GM12878 (cell line): ENCODE data around the gene LSM14A. TPM values are rescaled to one million over a fixed set of nuclear protein-coding genes. Genes with fewer than 3 reads are reported as not detected.
A peak's percentile ranks its signal among the peaks of the same experiment; 100 is the strongest.

ENCODE experiments used
- ATAC-seq: fragments of 200-7000 bp; cut with Tn5 transposase; 3 replicates; pipeline ENCODE4 v1.9.1; 2020; ENCODE audit warnings: mild to moderate bottlenecking, moderate library complexity
- BruUV-seq: library from RNA; stranded (reverse); fragments of 400-500 nt; replicated peaks from 2 replicates; lab custom pipeline; 2021; lab: Mats Ljungman, UMichigan
- CTCF ChIA-PET: fragments of 300-600 bp; sonication (Branson Sonifier 250); formaldehyde crosslinking; extraction: SDS; loops from one replicate; lab custom pipeline; 2021; ENCODE audit warnings: inconsistent platforms; lab: Yijun Ruan, JAX
- POLR2A ChIA-PET: fragments of 350-600 bp; formaldehyde crosslinking; extraction: SDS; loops from one replicate; lab custom pipeline; 2021; ENCODE audit warnings: inconsistent platforms; lab: Charles Lee
- RAD21 ChIA-PET: fragments of 300-600 bp; sonication (Branson Sonifier 250); formaldehyde crosslinking; loops from one replicate; lab custom pipeline; 2023; ENCODE audit warnings: antibody characterized with exemption; ENCODE audit not compliant: unreplicated experiment; lab: Charles Lee
- SMC1A ChIA-PET: fragments of 300-600 bp; sonication (Branson Sonifier 250); formaldehyde crosslinking; loops from one replicate; lab custom pipeline; 2023; ENCODE audit not compliant: unreplicated experiment, uncharacterized antibody; lab: Charles Lee
- DNase-seq: peaks from one replicate; pipeline ENCODE4 v3.0.0-alpha.2; 2011; ENCODE audit warnings: low read depth, low spot score
- FAIRE-seq: peaks from 3 replicates; lab custom pipeline; 2011; peaks lifted over from hg19 to GRCh38; lab: Jason Lieb, UNC
- H2AFZ ChIP-seq: 2 replicates; pipeline ENCODE4 v1.6.0; 2011; ENCODE audit warnings: low read depth, low read length, control low read depth; ENCODE audit not compliant: control insufficient read depth
- H3K27ac ChIP-seq: 2 replicates; pipeline ENCODE4 v1.5.1; 2011; ENCODE audit warnings: control low read depth; ENCODE audit not compliant: control insufficient read depth, insufficient read depth
- H3K27me3 ChIP-seq, 2 experiments: replicated peaks in 1 of 2; 2 replicates each; pipeline versions ENCODE4 v1.6.0 to v1.6.1; 2011; ENCODE audit warnings: low read length in 1 of 2; ENCODE audit not compliant: control insufficient read depth in 2 of 2, insufficient read depth in 2 of 2
- H3K36me3 ChIP-seq, 2 experiments: 2 replicates each; pipeline ENCODE4 v1.5.1; 2011; ENCODE audit warnings: low read length in 1 of 2; ENCODE audit not compliant: control insufficient read depth in 2 of 2, insufficient read depth in 2 of 2
- H3K4me1 ChIP-seq: 2 replicates; pipeline ENCODE4 v1.6.1; 2011; ENCODE audit warnings: mild to moderate bottlenecking, low read length, moderate library complexity, mixed read lengths; ENCODE audit not compliant: control insufficient read depth, insufficient read depth
- H3K4me2 ChIP-seq: 2 replicates; pipeline ENCODE4 v1.6.0; 2011; ENCODE audit warnings: control low read depth; ENCODE audit not compliant: control insufficient read depth, insufficient read depth
- H3K4me3 ChIP-seq: fragments of 200-600 bp; sonication (generic); 2 replicates; pipeline ENCODE4 v1.5.1; 2016
- H3K79me2 ChIP-seq: 2 replicates; pipeline ENCODE4 v1.6.0; 2011; ENCODE audit warnings: low read length; ENCODE audit not compliant: control insufficient read depth, insufficient read depth
- H3K9ac ChIP-seq: 2 replicates; pipeline ENCODE4 v1.8.0; 2011; ENCODE audit warnings: low read length, control low read depth, mixed read lengths; ENCODE audit not compliant: control insufficient read depth, insufficient read depth
- H3K9me3 ChIP-seq: replicated peaks from 3 replicates; pipeline ENCODE4 v1.5.1; 2011; ENCODE audit warnings: mild to moderate bottlenecking, low read length; ENCODE audit not compliant: control insufficient read depth, insufficient read depth
- H4K20me1 ChIP-seq: 2 replicates; pipeline ENCODE4 v1.6.0; 2011; ENCODE audit not compliant: control insufficient read depth, insufficient read depth
- EGR1 ChIP-seq, 2 experiments: IDR thresholded peaks; 1 replicate in 1 of 2; 2 replicates in 1 of 2; pipeline ENCODE4 v1.6.1; 2011 to 2012; ENCODE audit warnings: low read depth in 2 of 2, low read length in 2 of 2, borderline replicate concordance in 1 of 2, mild to moderate bottlenecking in 1 of 2, moderate library complexity in 1 of 2
- LARP7 ChIP-seq: fragments of 450-650 bp; IDR thresholded peaks from 2 replicates; pipeline ENCODE4 v1.6.1; 2017; ENCODE audit warnings: mild to moderate bottlenecking
- MYC ChIP-seq: IDR thresholded peaks from 2 replicates; pipeline ENCODE4 v1.6.1; 2011; ENCODE audit warnings: mild to moderate bottlenecking, low read length, moderate library complexity, inconsistent platforms; ENCODE audit not compliant: insufficient read depth, insufficient replicate concordance, insufficient read length, severe bottlenecking
- NFXL1 ChIP-seq: fragments of 450-650 bp; IDR thresholded peaks from 2 replicates; pipeline ENCODE4 v1.6.1; 2017; ENCODE audit warnings: antibody characterized with exemption, mild to moderate bottlenecking, borderline replicate concordance
- POLR2A ChIP-seq: IDR thresholded peaks from 2 replicates; pipeline ENCODE4 v1.6.1; 2011; ENCODE audit warnings: low read depth, mild to moderate bottlenecking, low read length
- TAF1 ChIP-seq: IDR thresholded peaks from 2 replicates; pipeline ENCODE4 v1.6.1; 2011; ENCODE audit warnings: mild to moderate bottlenecking, low read depth, low read length, borderline replicate concordance
- WRNIP1 ChIP-seq: IDR thresholded peaks from 2 replicates; pipeline ENCODE4 v1.6.1; 2011; ENCODE audit warnings: low read depth, low read length, improper control_type of control experiment, borderline replicate concordance
- WGBS: methylation state at CpG from one replicate; pipeline ENCODE4 v1.1.6; 2016; ENCODE audit warnings: low lambda C conversion rate; ENCODE audit not compliant: insufficient replicate concordance, insufficient coverage; ENCODE audit errors: missing lambda C conversion rate; 5-methylcytosine and 5-hydroxymethylcytosine counted together
- in situ Hi-C: fragments of 300-500 bp; cut with MboI; formaldehyde crosslinking; loops from 9 replicates; pipeline ENCODE4 v1.14.3; 2018; ENCODE audit warnings: mixed read lengths
- intact Hi-C: fragments of 100-400 bp; cut with micrococcal nuclease; formaldehyde crosslinking; loops from one replicate; pipeline ENCODE4 v1.14.2; 2022; ENCODE audit not compliant: unreplicated experiment
- polyA plus RNA-seq, 11 experiments: library from polyadenylated mRNA; depleted of rRNA in 4 of 11; unstranded in 6 of 11; stranded (reverse) in 5 of 11; fragments of >200 nt; fragmentation: Nextera tagmentation in 4 of 11; fragmentation: Illumina TruSeq in 1 of 11; extraction: Ambion mirVana in 4 of 11; extraction: Trizol in 1 of 11; gene quantifications; 1 replicate in 1 of 11; 2 replicates in 10 of 11; pipeline versions ENCODE4 v1.2.1 to v1.2.3, GENCODE V29; 2011 to 2016; ENCODE audit warnings: inconsistent platforms in 2 of 11, missing spikeins in 2 of 11, low read depth in 1 of 11
- total RNA-seq, 4 experiments: library from RNA; depleted of rRNA in 3 of 4; stranded (reverse); fragments of >200 nt in 3 of 4; fragmentation: Illumina TruSeq in 1 of 4; extraction: Trizol in 1 of 4; gene quantifications; 2 replicates each; pipeline versions ENCODE4 v1.2.1 to v1.2.3, GENCODE V29; 2013 to 2021
- TF ChIP-seq, protein P1 (sequence below), 3 experiments: IDR thresholded peaks in 2 of 3; conservative IDR thresholded peaks in 1 of 3; 2 replicates each; pipeline ENCODE4 v1.5.1; 2011; ENCODE audit warnings: low read depth in 3 of 3, low read length in 3 of 3, mild to moderate bottlenecking in 3 of 3, control low read depth in 2 of 3, moderate library complexity in 2 of 3, inconsistent platforms in 1 of 3, mixed read lengths in 1 of 3; ENCODE audit not compliant: control insufficient read depth in 2 of 3, insufficient read depth in 1 of 3; ENCODE audit errors: extremely low read depth in 1 of 3
- TF ChIP-seq, protein P2 (sequence below): fragments of 450-650 bp; IDR thresholded peaks from 2 replicates; pipeline ENCODE4 v1.6.1; 2016; ENCODE audit warnings: mild to moderate bottlenecking
- TF ChIP-seq, protein P3 (sequence below): IDR thresholded peaks from 2 replicates; pipeline ENCODE4 v1.6.1; 2012; ENCODE audit warnings: mild to moderate bottlenecking, low read depth, low read length
- TF ChIP-seq, protein P4 (sequence below): fragments of 450-650 bp; IDR thresholded peaks from 2 replicates; pipeline ENCODE4 v1.6.1; 2014; ENCODE audit warnings: mild to moderate bottlenecking
- TF ChIP-seq, protein P5 (sequence below): IDR thresholded peaks from 2 replicates; pipeline ENCODE4 v1.6.1; 2011; ENCODE audit warnings: borderline replicate concordance, low read depth, mild to moderate bottlenecking, moderate library complexity, low read length; ENCODE audit not compliant: insufficient read depth, poor library complexity, severe bottlenecking

LSM14A gene
- total and polyA plus RNA-seq, 10 of the 15 experiments (the other 5 are each of a cell fraction or from before 2014, with no cell fraction given): 21.9 to 193 (median 89.4) TPM

DNA sequence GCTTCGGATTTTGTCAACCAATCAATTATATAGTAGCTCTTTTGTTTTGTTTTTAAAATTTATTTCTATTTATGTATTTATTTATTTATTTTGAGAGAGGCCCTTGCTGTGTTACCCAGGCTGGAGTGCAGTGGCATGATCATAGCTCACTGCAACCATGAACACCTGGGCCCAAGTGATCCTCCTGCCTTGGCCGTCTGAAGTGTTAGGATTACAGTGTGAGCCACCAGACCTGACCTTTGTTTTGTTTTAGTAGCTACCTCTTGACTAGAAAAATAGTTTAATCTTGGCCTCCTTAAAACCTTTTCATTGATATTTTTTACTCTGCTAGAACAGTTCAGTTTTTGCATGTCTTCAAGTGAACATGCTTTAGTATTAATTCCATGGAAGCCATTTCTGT lies 97.2 kb downstream of the LSM14A start:
- Histone ChIP-seq H3K4me3 (peak overlapping the region; percentile 41; the same call in 1 of the 2 replicates), H3K79me2 (peaks cover 9% of the 10 kb centered on the region), H3K27me3 (no peaks in the 10 kb centered on the region), H2AFZ (peak overlapping the region; percentile 76), H4K20me1 (no peaks in the 10 kb centered on the region), H3K27ac (peak overlapping the region; percentile 93), H3K9ac (peak overlapping the region; percentile 75), H3K36me3 (no peaks in the 10 kb centered on the region), H3K9me3 (no peaks in the 10 kb centered on the region), H3K4me1 (peaks cover 22% of the 10 kb centered on the region), H3K4me2 (peak overlapping the region; percentile 93)
- in situ Hi-C loops: no loop called here
- intact Hi-C loops: no loop called here
- no TSS peak for BruUV-seq
- FAIRE-seq (no peak), DNase-seq (no peak), ATAC-seq (peak; percentile 29)
- ChIA-PET CTCF (interaction anchor here (0.7 to 1.3 kb wide), 5 partner anchors 8 to 90 kb away, joined by 3 to 6 read pairs (median 3); no protein-coding TSS in a partner anchor), POLR2A (interaction anchor here (0.6 kb wide), 1 partner anchor 91 kb away, joined by 4 read pairs; no protein-coding TSS in a partner anchor), SMC1A (interaction anchor here (0.9 kb wide), 1 partner anchor 24 kb away, joined by 3 read pairs; no protein-coding TSS in a partner anchor), RAD21 (no interaction called here)
- WGBS: 55% methylated on average over 2 of the region's 2 CpGs
- TF ChIP-seq POLR2A (no peak), EGR1 (IDR thresholded peaks at IDR 0.05; ENCODE audit: borderline replicate concordance in 1 of 2, low read depth in 2 of 2, low read length in 2 of 2) (no peak), LARP7 (no peak), NFXL1 (no peak), MYC (no peak), TAF1 (no peak), WRNIP1 (no peak)
- TF ChIP-seq, protein P1, sequence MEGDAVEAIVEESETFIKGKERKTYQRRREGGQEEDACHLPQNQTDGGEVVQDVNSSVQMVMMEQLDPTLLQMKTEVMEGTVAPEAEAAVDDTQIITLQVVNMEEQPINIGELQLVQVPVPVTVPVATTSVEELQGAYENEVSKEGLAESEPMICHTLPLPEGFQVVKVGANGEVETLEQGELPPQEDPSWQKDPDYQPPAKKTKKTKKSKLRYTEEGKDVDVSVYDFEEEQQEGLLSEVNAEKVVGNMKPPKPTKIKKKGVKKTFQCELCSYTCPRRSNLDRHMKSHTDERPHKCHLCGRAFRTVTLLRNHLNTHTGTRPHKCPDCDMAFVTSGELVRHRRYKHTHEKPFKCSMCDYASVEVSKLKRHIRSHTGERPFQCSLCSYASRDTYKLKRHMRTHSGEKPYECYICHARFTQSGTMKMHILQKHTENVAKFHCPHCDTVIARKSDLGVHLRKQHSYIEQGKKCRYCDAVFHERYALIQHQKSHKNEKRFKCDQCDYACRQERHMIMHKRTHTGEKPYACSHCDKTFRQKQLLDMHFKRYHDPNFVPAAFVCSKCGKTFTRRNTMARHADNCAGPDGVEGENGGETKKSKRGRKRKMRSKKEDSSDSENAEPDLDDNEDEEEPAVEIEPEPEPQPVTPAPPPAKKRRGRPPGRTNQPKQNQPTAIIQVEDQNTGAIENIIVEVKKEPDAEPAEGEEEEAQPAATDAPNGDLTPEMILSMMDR (IDR thresholded peaks at IDR 0.05 in 2 of 3, conservative IDR thresholded peaks at IDR 0.05 in 1 of 3; ENCODE audit: control insufficient read depth in 2 of 3, extremely low read depth in 1 of 3, insufficient read depth in 1 of 3, low read depth in 3 of 3, low read length in 3 of 3): no peak
- TF ChIP-seq, protein P2, sequence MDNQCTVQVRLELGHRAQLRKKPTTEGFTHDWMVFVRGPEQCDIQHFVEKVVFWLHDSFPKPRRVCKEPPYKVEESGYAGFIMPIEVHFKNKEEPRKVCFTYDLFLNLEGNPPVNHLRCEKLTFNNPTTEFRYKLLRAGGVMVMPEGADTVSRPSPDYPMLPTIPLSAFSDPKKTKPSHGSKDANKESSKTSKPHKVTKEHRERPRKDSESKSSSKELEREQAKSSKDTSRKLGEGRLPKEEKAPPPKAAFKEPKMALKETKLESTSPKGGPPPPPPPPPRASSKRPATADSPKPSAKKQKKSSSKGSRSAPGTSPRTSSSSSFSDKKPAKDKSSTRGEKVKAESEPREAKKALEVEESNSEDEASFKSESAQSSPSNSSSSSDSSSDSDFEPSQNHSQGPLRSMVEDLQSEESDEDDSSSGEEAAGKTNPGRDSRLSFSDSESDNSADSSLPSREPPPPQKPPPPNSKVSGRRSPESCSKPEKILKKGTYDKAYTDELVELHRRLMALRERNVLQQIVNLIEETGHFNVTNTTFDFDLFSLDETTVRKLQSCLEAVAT: no peak
- TF ChIP-seq, protein P3, sequence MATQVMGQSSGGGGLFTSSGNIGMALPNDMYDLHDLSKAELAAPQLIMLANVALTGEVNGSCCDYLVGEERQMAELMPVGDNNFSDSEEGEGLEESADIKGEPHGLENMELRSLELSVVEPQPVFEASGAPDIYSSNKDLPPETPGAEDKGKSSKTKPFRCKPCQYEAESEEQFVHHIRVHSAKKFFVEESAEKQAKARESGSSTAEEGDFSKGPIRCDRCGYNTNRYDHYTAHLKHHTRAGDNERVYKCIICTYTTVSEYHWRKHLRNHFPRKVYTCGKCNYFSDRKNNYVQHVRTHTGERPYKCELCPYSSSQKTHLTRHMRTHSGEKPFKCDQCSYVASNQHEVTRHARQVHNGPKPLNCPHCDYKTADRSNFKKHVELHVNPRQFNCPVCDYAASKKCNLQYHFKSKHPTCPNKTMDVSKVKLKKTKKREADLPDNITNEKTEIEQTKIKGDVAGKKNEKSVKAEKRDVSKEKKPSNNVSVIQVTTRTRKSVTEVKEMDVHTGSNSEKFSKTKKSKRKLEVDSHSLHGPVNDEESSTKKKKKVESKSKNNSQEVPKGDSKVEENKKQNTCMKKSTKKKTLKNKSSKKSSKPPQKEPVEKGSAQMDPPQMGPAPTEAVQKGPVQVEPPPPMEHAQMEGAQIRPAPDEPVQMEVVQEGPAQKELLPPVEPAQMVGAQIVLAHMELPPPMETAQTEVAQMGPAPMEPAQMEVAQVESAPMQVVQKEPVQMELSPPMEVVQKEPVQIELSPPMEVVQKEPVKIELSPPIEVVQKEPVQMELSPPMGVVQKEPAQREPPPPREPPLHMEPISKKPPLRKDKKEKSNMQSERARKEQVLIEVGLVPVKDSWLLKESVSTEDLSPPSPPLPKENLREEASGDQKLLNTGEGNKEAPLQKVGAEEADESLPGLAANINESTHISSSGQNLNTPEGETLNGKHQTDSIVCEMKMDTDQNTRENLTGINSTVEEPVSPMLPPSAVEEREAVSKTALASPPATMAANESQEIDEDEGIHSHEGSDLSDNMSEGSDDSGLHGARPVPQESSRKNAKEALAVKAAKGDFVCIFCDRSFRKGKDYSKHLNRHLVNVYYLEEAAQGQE: no peak
- TF ChIP-seq, protein P4, sequence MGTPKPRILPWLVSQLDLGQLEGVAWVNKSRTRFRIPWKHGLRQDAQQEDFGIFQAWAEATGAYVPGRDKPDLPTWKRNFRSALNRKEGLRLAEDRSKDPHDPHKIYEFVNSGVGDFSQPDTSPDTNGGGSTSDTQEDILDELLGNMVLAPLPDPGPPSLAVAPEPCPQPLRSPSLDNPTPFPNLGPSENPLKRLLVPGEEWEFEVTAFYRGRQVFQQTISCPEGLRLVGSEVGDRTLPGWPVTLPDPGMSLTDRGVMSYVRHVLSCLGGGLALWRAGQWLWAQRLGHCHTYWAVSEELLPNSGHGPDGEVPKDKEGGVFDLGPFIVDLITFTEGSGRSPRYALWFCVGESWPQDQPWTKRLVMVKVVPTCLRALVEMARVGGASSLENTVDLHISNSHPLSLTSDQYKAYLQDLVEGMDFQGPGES: no peak
- TF ChIP-seq, protein P5, sequence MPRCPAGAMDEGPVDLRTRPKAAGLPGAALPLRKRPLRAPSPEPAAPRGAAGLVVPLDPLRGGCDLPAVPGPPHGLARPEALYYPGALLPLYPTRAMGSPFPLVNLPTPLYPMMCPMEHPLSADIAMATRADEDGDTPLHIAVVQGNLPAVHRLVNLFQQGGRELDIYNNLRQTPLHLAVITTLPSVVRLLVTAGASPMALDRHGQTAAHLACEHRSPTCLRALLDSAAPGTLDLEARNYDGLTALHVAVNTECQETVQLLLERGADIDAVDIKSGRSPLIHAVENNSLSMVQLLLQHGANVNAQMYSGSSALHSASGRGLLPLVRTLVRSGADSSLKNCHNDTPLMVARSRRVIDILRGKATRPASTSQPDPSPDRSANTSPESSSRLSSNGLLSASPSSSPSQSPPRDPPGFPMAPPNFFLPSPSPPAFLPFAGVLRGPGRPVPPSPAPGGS: no peak
